ENCODE data around the gene SH3BP5L. TPM values are rescaled to one million over a fixed set of nuclear protein-coding genes. Genes with fewer than 3 reads are reported as not detected.
A peak's percentile ranks its signal among the peaks of the same experiment; 100 is the strongest.

Gene SH3BP5L
- total and polyA plus RNA-seq, 2 of the 4 experiments (the other 2 are of a cell fraction), result 23.3 to 35.9 TPM

- Histone ChIP-seq H3K4me3 (ENCODE audit: insufficient read depth, low read depth, low read length) (peak overlapping the region; percentile 62), H2AK5ac (ENCODE audit: low read depth, low read length) (peak overlapping the region; percentile 28; the same call in 1 of the 2 replicates), H4K8ac (ENCODE audit: low read depth in 2 of 2, low read length in 2 of 2) (peak overlapping the region; percentile 69 to 85; a peak in 3 of 4 replicates), H4K5ac (ENCODE audit: low read depth, low read length) (peak overlapping the region; percentile 42), H3K79me1 (ENCODE audit: low read depth in 1 of 2, low read length in 2 of 2) (peaks cover 4 to 7% of the 10 kb centered on the region in 2 experiments; a peak in 3 of 4 replicates), H3K27me3 (ENCODE audit: control insufficient read depth, insufficient read depth, low read length) (no peaks in the 10 kb centered on the region), H2BK120ac (ENCODE audit: low read depth, low read length) (peak overlapping the region; percentile 82), H2AK9ac (replicated peaks; ENCODE audit: low read depth, low read length, poor library complexity) (peak overlapping the region; percentile 92), H2AFZ (replicated peaks; ENCODE audit: low read length, poor library complexity) (peak overlapping the region; percentile 99), H3K36me3 (ENCODE audit: control insufficient read depth, insufficient read depth, low read length) (no peaks in the 10 kb centered on the region), H3K9me3 (ENCODE audit: control insufficient read depth, insufficient read depth, low read length) (no peaks in the 10 kb centered on the region), H3K4ac (ENCODE audit: low read depth, low read length) (peak overlapping the region; percentile 84), H3K23ac (ENCODE audit: low read depth, low read length) (peak overlapping the region; percentile 69), H2BK5ac (ENCODE audit: low read depth, low read length, poor library complexity, severe bottlenecking) (peak overlapping the region; percentile 35), H3K27ac (ENCODE audit: insufficient read depth, low read length) (peak overlapping the region; percentile 8; the same call in 1 of the 2 replicates), H3K56ac (ENCODE audit: extremely low read depth, insufficient read depth, low read length) (no peak overlapping the region), H3K9ac (ENCODE audit: low read depth, low read length) (peak overlapping the region; percentile 53), H4K20me1 (ENCODE audit: insufficient read depth, low read length) (no peaks in the 10 kb centered on the region), H2BK15ac (ENCODE audit: low read depth, low read length) (no peak overlapping the region), H2BK20ac (ENCODE audit: low read depth, low read length) (peak overlapping the region; percentile 25; the same call in 1 of the 2 replicates), H3K14ac (replicated peaks; ENCODE audit: low read depth, low read length) (peak overlapping the region; percentile 81), H3K4me1 (ENCODE audit: control insufficient read depth, insufficient read depth, low read length) (peaks cover 10% of the 10 kb centered on the region), H3K18ac (ENCODE audit: low read depth, low read length) (peak overlapping the region; percentile 8; the same call in 1 of the 2 replicates), H3K4me2 (ENCODE audit: low read depth, low read length) (peak overlapping the region; percentile 86), H4K91ac (ENCODE audit: insufficient read depth, low read depth, low read length) (peak overlapping the region; percentile 48), H3K9me1 (ENCODE audit: insufficient read depth, low read length) (peaks cover 10% of the 10 kb centered on the region; the same call in 1 of the 2 replicates)
- in situ Hi-C loops (cut with MboI; ENCODE audit: low sequenced_read_pairs), result no loop called here
- intact Hi-C loops (cut with micrococcal nuclease), result no loop called here
- dilution Hi-C loops (cut with HindIII; ENCODE audit: low sequenced_read_pairs, unreplicated experiment), result no loop called here
- BruUV-seq (replicated peaks), result no TSS peak
- TF ChIP-seq MAZ (IDR thresholded peaks at IDR 0.05; ENCODE audit: borderline replicate concordance, low read depth, low read length), result 0 out of 2 replicates have a peak, but pooled peaks have one; percentile 18
- TF ChIP-seq NFE2L2 (IDR thresholded peaks at IDR 0.05; ENCODE audit: low read depth, low read length), result no peak
- ChIA-PET CTCF (no interaction called here), POLR2A (ENCODE audit: unreplicated experiment) (no interaction called here)
- peak; percentile 80 for ATAC-seq (ENCODE audit: low read depth)
- DNase-seq, result peak; percentile 47
- 10% methylated on average over 31 of the region's 46 CpGs; no CpG with 5 or more reads in 1 of the 2 experiments for WGBS, 2 experiments (ENCODE audit: extremely low coverage in 2 of 2, insufficient read length in 1 of 2)
Observed at GRCh38 chr1:248862998-248863881, 37.5 kb upstream of the SH3BP5L start.

Measured in IMR-90 (cell line).